Esophagus squamous epithelium (tissue), 5 donors: ENCODE results near the gene CFAP299. TPM values are rescaled to one million over a fixed set of nuclear protein-coding genes. Genes with fewer than 3 reads are reported as not detected.
"Not testable (repeated sequence)": the region's sequence is repeated elsewhere in the genome, so short reads cannot be mapped to it uniquely, and the experiment has no call there.

Experiments used
- DNase-seq: peaks from one replicate; lab custom pipeline; 2025; lab: John Stamatoyannopoulos, UW
- H3K27ac ChIP-seq, 4 donors: fragments of 200-600 bp; sonication (generic); one replicate each; pipeline ENCODE4 v1.5.1; 2016 to 2019; ENCODE audit warnings: mild to moderate bottlenecking in 1 of 4
- H3K27me3 ChIP-seq, 4 donors: fragments of 200-600 bp; sonication (generic); 1 replicate in 3 of 4; 2 replicates in 1 of 4; pipeline versions ENCODE4 v1.5.1 to v1.6.0; 2017 to 2021; ENCODE audit warnings: antibody characterized with exemption in 1 of 4
- H3K36me3 ChIP-seq, 3 donors: fragments of 200-600 bp; sonication (generic); one replicate each; pipeline ENCODE4 v1.5.1; 2016 to 2019
- H3K4me1 ChIP-seq, 3 donors: fragments of 200-600 bp; sonication (generic); one replicate each; pipeline ENCODE4 v1.5.1; 2017 to 2019
- H3K4me3 ChIP-seq, 4 donors: fragments of 200-600 bp; sonication (generic); 1 replicate in 3 of 4; 2 replicates in 1 of 4; pipeline ENCODE4 v1.5.1; 2016 to 2019; ENCODE audit warnings: mild to moderate bottlenecking in 2 of 4, moderate library complexity in 1 of 4
- H3K9me3 ChIP-seq, 3 donors: fragments of 200-600 bp; sonication (generic); one replicate each; pipeline ENCODE4 v1.5.1; 2016 to 2019
- CTCF ChIP-seq, 6 experiments: fragments of 450-650 bp in 4 of 6; fragments of 200-600 bp in 2 of 6; sonication (generic) in 2 of 6; IDR thresholded peaks; one replicate each; pipeline ENCODE4 v1.5.1; 2016 to 2019; ENCODE audit warnings: antibody characterized with exemption in 6 of 6, mild to moderate bottlenecking in 4 of 6, moderate library complexity in 4 of 6
- POLR2A ChIP-seq, 4 donors: fragments of 450-650 bp; IDR thresholded peaks; one replicate each; pipeline ENCODE4 v1.6.1; 2017; ENCODE audit warnings: antibody characterized with exemption in 4 of 4, mild to moderate bottlenecking in 4 of 4, moderate library complexity in 3 of 4
- WGBS, 2 donors: methylation state at CpG; one replicate each; pipeline ENCODE4 v1.1.5; 2018; 5-methylcytosine and 5-hydroxymethylcytosine counted together
- intact Hi-C: fragments of 100-400 bp; cut with DNase I; formaldehyde crosslinking; loops from one replicate; pipeline ENCODE4 v1.15.0; 2022
- total RNA-seq, 4 donors: library from RNA; depleted of rRNA; stranded (reverse); fragments of >200 nt; gene quantifications; one replicate each; pipeline ENCODE4 v1.1.0, GENCODE V29; 2016
- donor health status: DM: yes; HTN: yes; CAD: no.

CFAP299 gene
- total RNA-seq, 4 donors from 2014 or later = not detected

GRCh38 chr4:80655662-80656061 is 320.1 kb downstream of the CFAP299 start:
- Histone ChIP-seq H3K27ac (no peak overlapping the region), H3K4me1 (no peaks in the 10 kb centered on the region), H3K9me3 (no peaks in the 10 kb centered on the region), H3K4me3 (no peak overlapping the region), H3K27me3 (no peaks in the 10 kb centered on the region), H3K36me3 (no peaks in the 10 kb centered on the region)
- WGBS, 2 donors = 26 to 30% methylated on average over 2 of the region's 2 CpGs
- no peak for TF ChIP-seq CTCF (IDR thresholded peaks at IDR 0.05)
- TF ChIP-seq POLR2A (IDR thresholded peaks at IDR 0.05) = no peak
- intact Hi-C loops = no loop called here
- DNase-seq = no peak

- H3K27me3 ChIP-seq, DNase-seq, H3K4me3 ChIP-seq, H3K4me1 ChIP-seq, intact Hi-C loops, H3K27ac ChIP-seq, H3K9me3 ChIP-seq, H3K36me3 ChIP-seq: not testable (repeated sequence)
- 91 to 93% methylated on average over 3 of the region's 3 CpGs for WGBS, 2 donors
Measured at GRCh38 chr4:80670118-80670517, 334.6 kb downstream of the CFAP299 start.

- intact Hi-C loops = no loop called here
- Histone ChIP-seq H3K4me1 (peaks cover 0 to 15% (median 4%) of the 10 kb centered on the region in 3 donors), H3K36me3 (no peaks in the 10 kb centered on the region), H3K27me3 (no peaks in the 10 kb centered on the region), H3K27ac (peak overlapping the region in 2 of 4 donors; percentile 15 to 34), H3K9me3 (no peaks in the 10 kb centered on the region), H3K4me3 (no peak overlapping the region)
- no peak for DNase-seq
- TF ChIP-seq CTCF (IDR thresholded peaks at IDR 0.05) = no peak
- no peak for TF ChIP-seq POLR2A (IDR thresholded peaks at IDR 0.05)
Measured at GRCh38 chr4:80678413-80678812, 342.9 kb downstream of the CFAP299 start.

- intact Hi-C loops = no loop called here
- TF ChIP-seq POLR2A (IDR thresholded peaks at IDR 0.05) (no peak), CTCF (IDR thresholded peaks at IDR 0.05) (no peak)
- Histone ChIP-seq H3K4me1 (peaks cover 0 to 15% (median 4%) of the 10 kb centered on the region in 3 donors), H3K9me3 (no peaks in the 10 kb centered on the region), H3K4me3 (no peak overlapping the region), H3K27me3 (no peaks in the 10 kb centered on the region), H3K36me3 (no peaks in the 10 kb centered on the region), H3K27ac (no peak overlapping the region)
- DNase-seq = no peak
Measured at GRCh38 chr4:80680934-80681333, 345.4 kb downstream of the CFAP299 start.

- Histone ChIP-seq H3K27ac (no peak overlapping the region), H3K4me3 (no peak overlapping the region), H3K4me1 (no peaks in the 10 kb centered on the region), H3K9me3 (no peaks in the 10 kb centered on the region), H3K36me3 (no peaks in the 10 kb centered on the region), H3K27me3 (no peaks in the 10 kb centered on the region)
- TF ChIP-seq POLR2A (IDR thresholded peaks at IDR 0.05) = no peak
- TF ChIP-seq CTCF (IDR thresholded peaks at IDR 0.05) = no peak
- intact Hi-C loops = no loop called here
- no peak for DNase-seq
Measured at GRCh38 chr4:80685214-80685613, 349.7 kb downstream of the CFAP299 start.

GRCh38 chr4:80687736-80688135 is 352.2 kb downstream of the CFAP299 start:
- H3K4me3 ChIP-seq, H3K4me1 ChIP-seq, H3K27ac ChIP-seq, intact Hi-C loops, H3K9me3 ChIP-seq, DNase-seq, H3K27me3 ChIP-seq, H3K36me3 ChIP-seq: not testable (repeated sequence)
- 91 to 95% methylated on average over 9 to 22 of the region's 23 CpGs for WGBS, 2 donors
